Measurements from ENCODE around the gene USP15.

Gene USP15

GRCh38 chr12:62301080-62301798 is 41.0 kb downstream of the USP15 start:
- Mint-ChIP-seq H3K27ac (peak overlapping the region; percentile 35), H3K36me3 (peaks cover 47% of the 10 kb centered on the region), H3K27me3 (no peaks in the 10 kb centered on the region), H3K4me3 (no peak overlapping the region), H3K9me3 (peaks cover 3% of the 10 kb centered on the region), H3K4me1 (peaks cover 21% of the 10 kb centered on the region)
- DNase-seq (ENCODE audit: low spot score in 2 of 2) (no peak), ATAC-seq (ENCODE audit: low read depth) (no peak)

GRCh38 chr12:62301799-62302133 is 41.6 kb downstream of the USP15 start:
- ATAC-seq (ENCODE audit: low read depth) = no peak
- peaks cover 18% of the 10 kb centered on the region for H3K4me1 Mint-ChIP-seq
- no peaks in the 10 kb centered on the region for H3K27me3 Mint-ChIP-seq
- no peak overlapping the region for H3K4me3 Mint-ChIP-seq
- H3K36me3 Mint-ChIP-seq = peaks cover 46% of the 10 kb centered on the region
- H3K27ac Mint-ChIP-seq = peak overlapping the region; percentile 35
- DNase-seq (ENCODE audit: low spot score in 2 of 2) = no peak
- H3K9me3 Mint-ChIP-seq = peaks cover 3% of the 10 kb centered on the region

- H3K27ac Mint-ChIP-seq = no peak overlapping the region
- H3K9me3 Mint-ChIP-seq = peaks cover 3% of the 10 kb centered on the region
- peaks cover 20% of the 10 kb centered on the region for H3K4me1 Mint-ChIP-seq
- no peaks in the 10 kb centered on the region for H3K27me3 Mint-ChIP-seq
- no peak overlapping the region for H3K4me3 Mint-ChIP-seq
- peaks cover 32% of the 10 kb centered on the region for H3K36me3 Mint-ChIP-seq
- ATAC-seq (ENCODE audit: low read depth) (no peak), DNase-seq (ENCODE audit: low spot score in 2 of 2) (no peak)
Measured at GRCh38 chr12:62304560-62304959, 44.4 kb downstream of the USP15 start.

GRCh38 chr12:62305778-62306177 is 45.6 kb downstream of the USP15 start:
- H3K9me3 Mint-ChIP-seq = peaks cover 3% of the 10 kb centered on the region
- H3K36me3 Mint-ChIP-seq = peaks cover 36% of the 10 kb centered on the region
- DNase-seq (ENCODE audit: low spot score in 2 of 2) (no peak), ATAC-seq (ENCODE audit: low read depth) (no peak)
- no peak overlapping the region for H3K27ac Mint-ChIP-seq
- no peaks in the 10 kb centered on the region for H3K27me3 Mint-ChIP-seq
- no peak overlapping the region for H3K4me3 Mint-ChIP-seq
- H3K4me1 Mint-ChIP-seq = peaks cover 23% of the 10 kb centered on the region

- ATAC-seq (ENCODE audit: low read depth) = no peak
- Mint-ChIP-seq H3K36me3 (peaks cover 36% of the 10 kb centered on the region), H3K9me3 (peaks cover 3% of the 10 kb centered on the region), H3K27ac (no peak overlapping the region), H3K27me3 (no peaks in the 10 kb centered on the region), H3K4me1 (peaks cover 25% of the 10 kb centered on the region), H3K4me3 (no peak overlapping the region)
- DNase-seq (ENCODE audit: low spot score in 2 of 2) = no peak
Measured at GRCh38 chr12:62306569-62307530, 46.6 kb downstream of the USP15 start.

- Mint-ChIP-seq H3K36me3 (peaks cover 34% of the 10 kb centered on the region), H3K9me3 (peaks cover 3% of the 10 kb centered on the region), H3K4me1 (peaks cover 27% of the 10 kb centered on the region), H3K27ac (no peak overlapping the region), H3K4me3 (no peak overlapping the region), H3K27me3 (no peaks in the 10 kb centered on the region)
- DNase-seq (ENCODE audit: low spot score in 2 of 2) = no peak
- no peak for ATAC-seq (ENCODE audit: low read depth)
Measured at GRCh38 chr12:62308201-62308600, 48.0 kb downstream of the USP15 start.

- Mint-ChIP-seq H3K36me3 (peaks cover 21% of the 10 kb centered on the region), H3K4me1 (peaks cover 29% of the 10 kb centered on the region), H3K9me3 (peaks cover 3% of the 10 kb centered on the region), H3K27me3 (no peaks in the 10 kb centered on the region), H3K27ac (no peak overlapping the region), H3K4me3 (no peak overlapping the region)
- DNase-seq (ENCODE audit: low spot score in 2 of 2) = no peak
- no peak for ATAC-seq (ENCODE audit: low read depth)
Measured at GRCh38 chr12:62313727-62314380, 53.6 kb downstream of the USP15 start.

GRCh38 chr12:62317017-62317416 is 56.8 kb downstream of the USP15 start:
- no peak for ATAC-seq (ENCODE audit: low read depth)
- H3K4me1 Mint-ChIP-seq = peaks cover 23% of the 10 kb centered on the region

GRCh38 chr12:62319058-62319457 is 58.9 kb downstream of the USP15 start:
- peak overlapping the region; percentile 76 for H3K27ac Mint-ChIP-seq
- H3K4me1 Mint-ChIP-seq = peaks cover 29% of the 10 kb centered on the region
- DNase-seq (ENCODE audit: low spot score in 2 of 2) (no peak), ATAC-seq (ENCODE audit: low read depth) (peak; percentile 75)
- H3K36me3 Mint-ChIP-seq = peaks cover 35% of the 10 kb centered on the region
- H3K9me3 Mint-ChIP-seq = peaks cover 3% of the 10 kb centered on the region
- no peaks in the 10 kb centered on the region for H3K27me3 Mint-ChIP-seq
- no peak overlapping the region for H3K4me3 Mint-ChIP-seq

More at GRCh38 chr12:62317017-62317416, 56.8 kb downstream of the USP15 start:
- DNase-seq (ENCODE audit: low spot score in 2 of 2) = no peak
- Mint-ChIP-seq H3K4me3 (no peak overlapping the region), H3K27me3 (no peaks in the 10 kb centered on the region), H3K27ac (peak overlapping the region; percentile 78), H3K36me3 (peaks cover 26% of the 10 kb centered on the region), H3K9me3 (peaks cover 3% of the 10 kb centered on the region)

- Mint-ChIP-seq H3K27ac (peak overlapping the region; percentile 76), H3K4me3 (no peak overlapping the region), H3K36me3 (peaks cover 35% of the 10 kb centered on the region), H3K9me3 (peaks cover 3% of the 10 kb centered on the region), H3K27me3 (no peaks in the 10 kb centered on the region), H3K4me1 (peaks cover 29% of the 10 kb centered on the region)
- no peak for DNase-seq (ENCODE audit: low spot score in 2 of 2)
- ATAC-seq (ENCODE audit: low read depth) = no peak
Measured at GRCh38 chr12:62320054-62320453, 59.9 kb downstream of the USP15 start.

GRCh38 chr12:62323386-62323785 is 63.2 kb downstream of the USP15 start:
- Mint-ChIP-seq H3K27me3 (no peaks in the 10 kb centered on the region), H3K4me3 (no peak overlapping the region), H3K27ac (no peak overlapping the region), H3K4me1 (peaks cover 24% of the 10 kb centered on the region), H3K36me3 (peaks cover 27% of the 10 kb centered on the region), H3K9me3 (peaks cover 2% of the 10 kb centered on the region)
- ATAC-seq (ENCODE audit: low read depth) (no peak), DNase-seq (ENCODE audit: low spot score in 2 of 2) (no peak)

GRCh38 chr12:62328296-62328921 is 68.2 kb downstream of the USP15 start:
- Mint-ChIP-seq H3K9me3 (no peaks in the 10 kb centered on the region), H3K4me3 (no peak overlapping the region), H3K27me3 (no peaks in the 10 kb centered on the region), H3K36me3 (peaks cover 8% of the 10 kb centered on the region), H3K27ac (no peak overlapping the region), H3K4me1 (peaks cover 4% of the 10 kb centered on the region)
- ATAC-seq (ENCODE audit: low read depth) (no peak), DNase-seq (ENCODE audit: low spot score in 2 of 2) (no peak)

- Mint-ChIP-seq H3K4me1 (peaks cover 7% of the 10 kb centered on the region), H3K4me3 (no peak overlapping the region)
Measured at GRCh38 chr12:62331306-62331705, 71.1 kb downstream of the USP15 start.

More at GRCh38 chr12:62331306-62331705, 71.1 kb downstream of the USP15 start:
- ATAC-seq (ENCODE audit: low read depth) (peak; percentile 46), DNase-seq (ENCODE audit: low spot score in 2 of 2) (no peak)
- no peaks in the 10 kb centered on the region for H3K27me3 Mint-ChIP-seq
- H3K9me3 Mint-ChIP-seq = peaks cover 3% of the 10 kb centered on the region
- peaks cover 22% of the 10 kb centered on the region for H3K36me3 Mint-ChIP-seq
- peak overlapping the region; percentile 20 for H3K27ac Mint-ChIP-seq

Data from memory B cell (primary cell).